ENCODE measurements around the gene KISS1R.
A peak's percentile ranks its signal among the peaks of the same experiment; 100 is the strongest.
"Not testable (repeated sequence)": the region's sequence is repeated elsewhere in the genome, so short reads cannot be mapped to it uniquely, and the experiment has no call there.

The KISS1R gene

DNA sequence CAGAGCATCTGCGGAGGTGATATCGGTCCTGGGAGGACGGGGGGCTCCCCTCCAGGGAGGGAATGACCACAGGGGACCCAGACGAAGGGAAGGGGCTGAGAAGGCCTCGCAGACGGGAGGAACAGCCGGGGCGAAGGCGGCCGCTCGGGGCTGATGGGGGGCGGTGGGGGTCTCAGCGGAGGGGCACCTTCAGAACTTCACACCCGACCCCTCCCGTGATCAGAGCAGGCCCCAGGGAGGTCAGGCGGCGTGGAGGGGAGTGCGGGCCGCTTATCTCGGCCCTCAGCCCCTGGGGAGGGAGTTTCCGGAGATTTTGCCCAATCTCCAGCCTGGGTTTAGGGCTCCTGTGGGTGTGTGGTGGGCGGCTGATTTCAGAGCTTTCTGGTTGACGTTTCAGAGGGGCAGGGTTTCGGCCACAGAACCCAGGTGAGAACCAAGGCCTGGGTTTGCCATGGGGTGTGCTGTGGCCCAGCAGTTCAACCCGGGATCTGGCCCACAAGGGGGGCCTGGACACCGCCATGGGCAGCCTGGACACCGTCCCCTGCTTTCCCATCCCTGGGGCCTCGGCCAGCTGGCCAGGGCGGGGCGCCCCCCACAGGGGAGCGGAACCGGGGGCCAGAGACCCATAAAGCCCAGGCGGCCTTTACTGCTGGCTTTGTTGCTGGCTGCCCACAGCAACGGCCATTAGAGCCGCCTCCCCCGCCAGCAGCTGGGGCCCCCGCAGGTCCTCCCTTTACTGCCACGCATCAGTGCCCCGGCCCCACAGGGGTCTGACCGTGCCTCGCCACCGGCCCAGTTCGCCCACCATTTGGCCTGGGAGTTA is 37.8 kb downstream of the KISS1R start:
- no peak for DNase-seq (ENCODE audit: low read depth)

DNA sequence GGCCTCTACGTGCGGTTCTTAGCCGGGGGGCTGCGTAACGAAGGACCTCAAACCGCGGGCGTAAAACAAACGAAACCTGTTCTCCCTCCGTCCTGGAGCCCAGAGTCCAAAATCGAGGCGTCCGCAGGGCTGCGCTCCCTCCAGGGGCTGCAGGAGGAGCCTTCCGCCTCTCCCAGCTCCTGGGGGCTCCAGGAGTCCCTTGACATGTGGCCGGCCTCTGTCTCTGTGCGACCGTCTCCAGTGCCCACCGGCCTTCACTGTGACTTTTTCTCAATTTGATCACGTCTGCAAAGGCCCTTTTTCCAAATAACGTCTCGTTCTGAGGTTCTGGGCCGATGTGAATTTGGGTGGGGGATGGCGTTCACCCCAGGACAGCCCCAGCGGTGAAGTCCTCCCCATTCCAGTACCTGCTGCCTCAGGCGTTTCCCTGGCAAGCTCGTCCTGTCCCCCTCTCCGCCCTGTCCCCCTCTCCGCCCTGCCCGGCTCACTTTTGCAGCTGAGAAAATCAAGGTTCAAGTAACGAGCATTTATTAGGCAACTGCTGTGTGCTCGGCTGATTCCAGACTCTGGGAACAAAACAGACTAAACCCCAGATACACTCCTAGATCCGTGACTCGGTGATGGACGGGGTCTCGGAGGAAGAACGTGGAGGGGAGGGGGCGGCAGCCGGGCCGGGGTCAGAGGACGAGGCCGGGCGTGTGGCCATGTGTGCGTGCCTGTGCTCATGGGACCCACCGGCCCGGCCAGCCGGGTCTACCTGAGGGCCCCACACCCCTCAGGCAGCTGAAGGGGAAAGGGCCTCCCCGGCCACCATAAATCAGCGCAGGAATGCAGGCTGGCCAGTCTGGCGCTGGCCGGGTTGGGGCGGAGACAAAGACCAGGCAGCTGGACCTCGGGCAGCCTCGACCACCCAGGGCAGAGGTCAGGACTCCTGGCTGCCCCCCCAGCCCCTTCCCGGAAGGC is 39.0 kb downstream of the KISS1R start:
- DNase-seq (ENCODE audit: low read depth) = no peak

DNA sequence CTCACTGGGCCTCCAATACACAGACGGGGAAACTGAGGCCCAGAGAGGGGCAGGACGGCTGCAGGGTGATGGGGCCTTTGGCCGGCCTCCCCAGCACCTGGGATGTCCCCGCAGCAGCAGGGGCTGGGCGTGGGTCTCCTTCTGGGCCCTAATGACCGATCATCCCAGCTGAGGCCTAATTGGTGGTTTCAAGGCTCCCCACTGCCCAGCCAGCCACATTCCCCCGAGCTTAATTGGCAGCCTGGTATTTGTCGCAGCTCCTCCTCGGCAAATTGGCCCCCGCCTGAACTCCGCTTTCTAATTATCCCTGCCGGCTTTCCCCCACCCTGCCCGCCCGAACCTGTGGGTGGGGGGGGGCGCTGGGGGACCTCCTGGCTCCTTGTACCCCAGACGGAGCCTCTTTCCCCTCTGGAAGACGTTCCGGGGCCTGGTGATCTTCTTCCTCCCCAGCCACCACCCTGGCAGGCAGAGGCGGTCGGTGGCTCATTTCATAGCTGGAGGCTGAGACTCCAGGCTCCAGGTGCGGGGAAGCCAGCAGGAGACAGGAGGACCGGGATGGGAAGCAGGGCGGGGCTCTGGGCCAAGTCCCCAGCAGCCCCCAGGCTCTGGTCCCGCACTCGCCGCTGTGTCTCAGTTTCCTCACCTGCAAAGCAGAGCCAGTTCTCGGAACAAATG is 39.8 kb downstream of the KISS1R start:
- DNase-seq (ENCODE audit: low read depth) = no peak

DNA sequence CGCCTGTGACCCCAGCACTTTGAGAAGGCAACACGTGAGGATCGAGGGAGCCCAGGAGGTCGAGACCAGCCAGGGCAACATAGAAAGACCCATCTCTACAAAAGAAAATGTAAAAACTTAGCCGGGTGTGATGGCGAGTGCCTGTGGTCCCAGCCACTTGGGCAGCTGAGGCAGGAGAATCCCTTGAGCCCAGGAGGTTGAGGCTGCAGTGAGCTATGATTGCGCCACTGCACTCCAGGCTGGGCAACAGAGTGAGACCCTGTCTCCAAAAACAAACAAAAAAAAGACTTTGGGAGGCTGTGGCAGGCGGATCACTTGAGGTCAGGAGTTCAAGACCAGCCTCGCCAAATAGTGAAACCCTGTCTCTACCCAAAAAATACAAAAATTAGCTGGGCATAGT is 40.4 kb downstream of the KISS1R start:
- not testable (repeated sequence) for DNase-seq (ENCODE audit: low read depth)

DNA sequence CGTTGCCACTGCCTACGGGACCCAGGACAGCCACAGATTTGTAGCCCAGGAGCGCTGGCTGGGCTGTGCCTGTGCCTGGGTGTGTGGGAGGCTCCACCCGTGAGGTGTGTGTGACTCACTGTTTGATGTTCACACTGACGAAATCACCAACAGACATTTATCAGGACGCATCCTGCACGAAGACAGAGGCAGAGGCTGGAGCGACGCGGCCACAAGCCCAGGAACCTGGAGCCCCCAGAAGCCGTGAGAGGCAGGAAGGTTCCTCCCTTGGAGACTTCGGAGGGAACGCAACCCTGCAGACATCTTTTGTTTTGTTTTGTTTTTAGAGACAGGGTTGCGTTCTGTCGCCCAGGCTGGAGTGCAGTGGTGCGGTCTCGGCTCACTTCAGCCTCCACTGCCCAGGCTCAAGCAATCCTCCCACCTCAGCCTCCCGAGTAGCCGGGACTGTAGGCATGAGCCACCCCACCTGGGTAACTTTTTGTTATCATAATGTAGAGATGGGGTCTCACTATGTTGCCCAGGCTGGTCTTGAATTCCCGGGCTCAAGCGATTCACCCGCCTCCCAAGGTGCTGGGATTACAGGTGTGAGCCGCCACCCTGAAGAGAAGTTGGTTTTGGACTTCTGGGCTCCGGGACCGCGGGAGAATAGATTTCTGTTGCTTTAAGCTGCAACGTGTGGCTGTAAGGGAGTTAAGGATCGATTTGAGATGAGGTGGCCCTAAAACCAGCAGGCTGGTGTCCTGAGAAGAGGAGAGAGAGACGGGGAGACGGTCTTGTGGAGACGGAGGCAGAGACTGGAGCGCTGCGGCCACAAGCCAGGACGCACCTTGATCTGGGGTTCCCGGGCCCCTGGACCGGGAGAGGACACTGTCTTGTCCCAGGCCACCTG is 42.1 kb downstream of the KISS1R start:
- peak; percentile 52 for DNase-seq (ENCODE audit: low read depth)

GRCh38 chr19:960020-960419 is 42.9 kb downstream of the KISS1R start:
- no peak for DNase-seq (ENCODE audit: low read depth)

DNA sequence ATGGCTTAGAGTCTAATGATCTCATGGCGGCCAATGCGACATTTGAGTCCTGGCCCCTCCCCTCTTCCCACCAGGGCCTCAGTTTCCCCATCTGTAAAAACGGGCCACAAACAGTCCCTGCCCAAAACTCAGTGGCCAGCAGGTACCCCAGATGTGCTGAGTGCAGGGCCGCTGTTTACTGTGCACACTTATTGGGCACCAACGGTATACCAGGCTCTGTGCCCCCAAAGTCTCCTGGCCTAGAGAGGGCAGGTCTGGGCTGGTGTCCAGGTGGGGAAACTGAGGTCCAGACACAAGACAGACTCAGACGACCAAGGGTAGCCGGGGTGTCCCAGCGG is 43.4 kb downstream of the KISS1R start:
- no peak for DNase-seq (ENCODE audit: low read depth)

DNA sequence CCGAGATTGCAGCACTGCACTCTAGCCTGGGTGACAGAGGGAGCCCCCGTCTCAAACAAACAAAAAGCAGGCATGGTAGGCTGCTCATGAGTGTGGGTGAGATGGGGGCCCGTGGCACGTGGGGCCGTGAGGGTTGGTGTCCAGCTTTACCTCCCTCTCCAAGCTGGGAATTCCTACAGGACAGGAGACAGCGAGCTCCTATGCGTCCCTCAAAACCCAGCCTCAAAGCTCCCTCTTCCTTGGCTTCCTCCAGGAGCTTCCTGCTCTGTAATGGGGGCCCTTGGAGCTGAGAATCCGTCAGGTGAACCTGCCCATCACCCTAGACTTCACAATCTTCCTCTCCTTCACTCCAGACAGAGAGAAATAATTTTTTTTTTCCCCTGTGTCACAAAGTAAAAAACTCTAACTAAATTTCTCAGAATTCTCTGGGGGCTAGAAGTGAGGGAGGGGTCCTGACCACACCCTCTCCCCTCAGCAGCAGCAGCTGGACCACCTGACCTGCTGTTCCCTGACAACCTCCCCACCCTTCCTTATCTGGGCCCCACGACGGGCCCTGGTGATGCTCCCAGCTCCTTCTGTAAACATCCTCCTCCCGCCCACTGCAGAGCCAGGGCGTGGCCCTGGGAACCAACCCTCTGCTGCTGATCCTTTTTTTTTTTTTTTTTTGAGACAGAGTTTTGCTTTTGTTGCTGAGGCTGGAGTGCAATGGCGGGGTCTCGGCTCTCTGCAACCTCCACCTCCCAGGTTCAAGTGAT is 44.9 kb downstream of the KISS1R start:
- no peak for DNase-seq (ENCODE audit: low read depth)

DNA sequence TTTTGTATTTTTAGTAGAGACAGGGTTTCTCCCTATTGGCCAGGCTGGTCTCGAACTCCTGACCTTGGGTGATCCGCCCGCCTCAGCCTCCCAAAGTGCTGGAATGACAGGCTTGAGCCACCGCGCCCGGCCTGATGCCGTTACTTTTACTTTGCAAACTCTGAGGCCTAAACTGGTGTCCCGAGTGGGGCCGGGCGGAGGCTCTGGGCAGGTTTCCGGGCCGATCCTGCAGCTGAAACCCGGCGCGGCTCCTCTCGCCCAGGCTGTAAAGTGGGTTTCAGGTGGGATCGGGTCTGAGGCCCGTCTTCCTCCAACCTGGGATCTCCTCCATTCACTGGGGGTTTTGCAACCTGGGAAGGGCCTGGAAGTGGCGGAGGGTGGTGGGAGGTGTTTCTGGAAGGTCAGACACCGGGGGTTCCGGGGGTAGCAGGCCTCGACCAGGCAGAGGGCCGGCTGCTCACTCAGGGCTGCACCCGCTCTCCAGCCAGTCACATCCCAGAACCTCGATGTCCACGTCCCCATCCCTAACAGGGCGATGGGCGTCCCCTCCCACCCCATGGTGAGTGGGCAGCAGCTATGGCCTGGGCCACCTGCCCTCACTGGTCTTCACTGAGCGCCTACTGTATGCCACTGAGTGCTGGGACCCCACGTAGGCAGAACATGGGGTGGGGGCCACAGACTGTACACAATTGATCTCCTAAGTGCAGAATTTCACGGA is 45.7 kb downstream of the KISS1R start:
- no peak for DNase-seq (ENCODE audit: low read depth)

- no peak for DNase-seq (ENCODE audit: low read depth)
Observed at GRCh38 chr19:963486-963951, 46.4 kb downstream of the KISS1R start.

DNA sequence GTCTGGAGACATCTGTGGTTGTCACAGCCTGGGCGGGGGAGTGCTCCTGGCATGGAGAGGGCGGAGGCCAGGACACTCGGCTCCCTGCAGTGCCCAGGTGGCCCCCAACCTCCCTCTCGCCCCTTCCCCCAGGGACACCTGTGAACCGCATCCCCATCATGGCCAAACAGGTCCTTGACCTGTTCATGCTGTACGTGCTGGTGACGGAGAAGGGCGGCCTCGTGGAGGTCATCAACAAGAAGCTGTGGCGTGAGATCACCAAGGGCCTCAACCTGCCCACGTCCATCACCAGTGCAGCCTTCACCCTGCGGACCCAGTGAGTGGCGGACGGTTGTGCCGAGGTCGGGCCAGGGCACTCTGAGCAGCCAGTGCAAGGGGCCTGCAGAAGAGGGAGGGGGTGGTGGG is 47.0 kb downstream of the KISS1R start:
- DNase-seq (ENCODE audit: low read depth) = no peak

DNA sequence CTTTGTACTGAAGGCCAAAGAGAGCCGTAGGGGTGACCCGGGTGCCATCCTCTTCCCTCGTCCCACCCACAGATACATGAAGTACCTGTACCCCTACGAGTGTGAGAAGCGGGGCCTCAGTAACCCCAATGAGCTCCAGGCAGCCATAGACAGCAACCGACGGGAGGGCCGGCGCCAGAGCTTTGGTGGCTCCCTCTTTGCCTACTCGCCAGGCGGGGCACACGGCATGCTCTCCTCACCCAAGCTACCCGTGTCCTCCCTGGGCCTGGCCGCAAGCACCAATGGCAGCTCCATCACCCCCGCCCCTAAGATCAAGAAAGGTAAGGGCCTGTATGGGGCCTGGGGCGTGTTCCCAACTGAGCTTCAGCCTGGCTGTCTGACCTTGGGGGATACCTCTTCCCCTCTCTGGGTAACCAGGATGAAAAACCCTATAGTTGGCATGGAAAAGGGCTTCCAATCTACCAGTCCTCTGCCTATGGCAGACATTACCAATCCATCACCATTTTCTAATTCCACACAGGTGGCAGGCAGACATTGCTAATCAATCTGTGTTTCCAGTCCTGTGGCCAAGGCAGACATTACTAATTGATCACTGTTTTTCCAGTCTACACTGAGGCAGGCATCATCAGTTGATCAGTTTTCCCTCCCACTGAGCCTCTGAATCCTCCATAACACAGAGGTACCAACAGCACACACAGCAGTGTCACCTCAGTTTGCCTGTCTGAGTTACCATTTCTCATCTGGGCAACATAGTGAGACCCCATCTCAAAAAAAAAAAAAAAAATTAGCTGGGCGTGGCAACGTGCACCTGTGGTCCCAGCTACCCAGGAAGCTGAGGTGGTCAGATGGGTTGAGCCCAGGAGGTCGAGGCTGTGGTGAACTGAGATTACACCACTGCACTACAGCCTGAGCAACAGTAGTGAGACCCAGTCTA is 47.9 kb downstream of the KISS1R start:
- DNase-seq (ENCODE audit: low read depth) = no peak

- DNase-seq (ENCODE audit: low read depth) = no peak
Observed at GRCh38 chr19:966485-967088, 49.5 kb downstream of the KISS1R start.

All from activated T-cell treated with anti-CD3 and anti-CD28 coated beads for 48 hours (primary cell).